Neural progenitor cell (in vitro differentiated cells): Measurements from ENCODE around the gene TAL2. TPM values are rescaled to one million over a fixed set of nuclear protein-coding genes. Genes with fewer than 3 reads are reported as not detected.

Experiments
- DNase-seq: peaks from one replicate; pipeline ENCODE4 v3.0.0-alpha.2; 2016; ENCODE audit warnings: low spot score
- H2AFZ ChIP-seq: fragments of 200-600 bp; sonication (generic); replicated peaks from 2 replicates; pipeline ENCODE4 v1.6.1; 2016; ENCODE audit warnings: antibody characterized with exemption
- H3F3A ChIP-seq: fragments of 200-600 bp; sonication (generic); 2 replicates; pipeline ENCODE4 v1.6.1; 2016; ENCODE audit warnings: antibody characterized with exemption, low read depth
- H3K27ac ChIP-seq: fragments of 200-600 bp; sonication (generic); 2 replicates; pipeline ENCODE4 v1.5.1; 2016; ENCODE audit warnings: mild to moderate bottlenecking
- H3K27me3 ChIP-seq: fragments of 200-600 bp; sonication (generic); 2 replicates; pipeline ENCODE4 v1.6.1; 2016; ENCODE audit warnings: mild to moderate bottlenecking, moderate library complexity
- H3K36me3 ChIP-seq: fragments of 200-600 bp; sonication (generic); 2 replicates; pipeline ENCODE4 v1.5.1; 2016
- H3K4me1 ChIP-seq: fragments of 200-600 bp; sonication (generic); 2 replicates; pipeline ENCODE4 v1.6.1; 2016; ENCODE audit warnings: mixed run types
- H3K4me2 ChIP-seq: fragments of 200-600 bp; sonication (generic); 2 replicates; pipeline ENCODE4 v1.6.1; 2016
- H3K4me3 ChIP-seq: fragments of 200-600 bp; sonication (generic); 2 replicates; pipeline ENCODE4 v1.5.1; 2016
- H3K79me2 ChIP-seq: fragments of 200-600 bp; sonication (generic); 2 replicates; pipeline ENCODE4 v1.6.1; 2016; ENCODE audit warnings: low read depth
- H3K9ac ChIP-seq: fragments of 200-600 bp; sonication (generic); 2 replicates; pipeline ENCODE4 v1.6.1; 2016
- H3K9me3 ChIP-seq: fragments of 200-600 bp; sonication (generic); 2 replicates; pipeline ENCODE4 v1.5.1; 2016; ENCODE audit warnings: low read depth
- H4K20me1 ChIP-seq: fragments of 200-600 bp; sonication (generic); 2 replicates; pipeline ENCODE4 v1.6.1; 2016; ENCODE audit warnings: low read depth
- H3K27ac Mint-ChIP-seq: 3 replicates; pipeline ENCODE4 v1.8.0; 2021; ENCODE audit warnings: mixed read lengths
- H3K27me3 Mint-ChIP-seq: 2 replicates; pipeline ENCODE4 v1.8.0; 2022; ENCODE audit warnings: low read depth, mild to moderate bottlenecking, inconsistent platforms, moderate library complexity, mixed read lengths; ENCODE audit not compliant: insufficient read depth
- H3K36me3 Mint-ChIP-seq: 3 replicates; pipeline ENCODE4 v1.8.0; 2021; ENCODE audit warnings: mixed read lengths
- H3K4me1 Mint-ChIP-seq: 3 replicates; pipeline ENCODE4 v1.8.0; 2021; ENCODE audit warnings: mixed read lengths
- H3K4me3 Mint-ChIP-seq: 3 replicates; pipeline ENCODE4 v1.8.0; 2021; ENCODE audit warnings: mild to moderate bottlenecking, moderate library complexity, mixed read lengths
- H3K9me3 Mint-ChIP-seq: 3 replicates; pipeline ENCODE4 v1.8.0; 2020; ENCODE audit warnings: mixed read lengths
- CTCF ChIP-seq: fragments of 200-600 bp; sonication (generic); IDR thresholded peaks from 2 replicates; pipeline ENCODE4 v1.5.1; 2017; ENCODE audit warnings: antibody characterized with exemption, mild to moderate bottlenecking
- EZH2 ChIP-seq: fragments of 200-600 bp; sonication (generic); IDR thresholded peaks from 2 replicates; pipeline ENCODE4 v1.6.1; 2017; ENCODE audit warnings: antibody characterized with exemption, mild to moderate bottlenecking, moderate library complexity
- EZH2phosphoT487 ChIP-seq: fragments of 200-600 bp; sonication (generic); IDR thresholded peaks from 2 replicates; pipeline ENCODE4 v1.6.1; 2017; ENCODE audit warnings: antibody characterized with exemption
- total RNA-seq: library from RNA; depleted of rRNA; stranded (reverse); fragments of >200 nt; gene quantifications from 2 replicates; pipeline ENCODE4 v1.2.3, GENCODE V29; 2015; ENCODE audit warnings: low replicate concordance

The TAL2 gene
- total RNA-seq, 1 donor from 2014 or later, result not detected

GRCh38 chr9:105686936-105687335 is 24.7 kb downstream of the TAL2 start:
- peaks cover 4% of the 10 kb centered on the region for H3K4me1 Mint-ChIP-seq

GRCh38 chr9:105690742-105691141 is 28.5 kb downstream of the TAL2 start:
- Histone ChIP-seq H3F3A (peaks cover 12% of the 10 kb centered on the region), H3K27ac (no peak overlapping the region), H3K4me1 (peaks cover 16% of the 10 kb centered on the region), H2AFZ (no peak overlapping the region), H3K9ac (no peak overlapping the region), H4K20me1 (peaks cover 8% of the 10 kb centered on the region), H3K79me2 (peaks cover under 1% of the 10 kb centered on the region), H3K9me3 (no peaks in the 10 kb centered on the region), H3K27me3 (peaks cover 82% of the 10 kb centered on the region), H3K36me3 (no peaks in the 10 kb centered on the region), H3K4me2 (no peak overlapping the region), H3K4me3 (no peak overlapping the region)
- no peak overlapping the region for H3K4me3 Mint-ChIP-seq
- peaks cover 4% of the 10 kb centered on the region for H3K9me3 Mint-ChIP-seq
- TF ChIP-seq EZH2, result no peak
- TF ChIP-seq EZH2phosphoT487, result no peak
- TF ChIP-seq CTCF, result peak; percentile 49
- peaks cover 5% of the 10 kb centered on the region for H3K27me3 Mint-ChIP-seq
- peaks cover 15% of the 10 kb centered on the region for H3K4me1 Mint-ChIP-seq
- H3K36me3 Mint-ChIP-seq, result peaks cover 3% of the 10 kb centered on the region
- DNase-seq, result no peak
- H3K27ac Mint-ChIP-seq, result no peak overlapping the region

More at GRCh38 chr9:105686936-105687335, 24.7 kb downstream of the TAL2 start:
- Mint-ChIP-seq H3K9me3 (peaks cover 10% of the 10 kb centered on the region), H3K36me3 (peaks cover 3% of the 10 kb centered on the region), H3K27me3 (peaks cover 5% of the 10 kb centered on the region), H3K4me3 (no peak overlapping the region), H3K27ac (no peak overlapping the region)
- Histone ChIP-seq H3K4me3 (no peak overlapping the region), H3K79me2 (no peaks in the 10 kb centered on the region), H2AFZ (no peak overlapping the region), H3K27me3 (peaks cover 46% of the 10 kb centered on the region), H3K27ac (no peak overlapping the region), H3K4me1 (no peaks in the 10 kb centered on the region), H3K9ac (no peak overlapping the region), H3K36me3 (no peaks in the 10 kb centered on the region), H3F3A (no peaks in the 10 kb centered on the region), H3K4me2 (no peak overlapping the region), H4K20me1 (no peaks in the 10 kb centered on the region), H3K9me3 (no peaks in the 10 kb centered on the region)
- no peak for DNase-seq
- TF ChIP-seq EZH2, result no peak
- TF ChIP-seq CTCF, result no peak
- no peak for TF ChIP-seq EZH2phosphoT487

- peak; percentile 33 for DNase-seq
- H2AFZ ChIP-seq, result peak overlapping the region; percentile 60
- Mint-ChIP-seq H3K36me3 (peaks cover 10% of the 10 kb centered on the region), H3K27ac (no peak overlapping the region), H3K4me1 (peaks cover 24% of the 10 kb centered on the region), H3K9me3 (no peaks in the 10 kb centered on the region), H3K27me3 (no peaks in the 10 kb centered on the region), H3K4me3 (peak overlapping the region; percentile 92)
- H3K9ac ChIP-seq, result no peak overlapping the region
- H3F3A ChIP-seq, result peaks cover 12% of the 10 kb centered on the region
- peaks cover 10% of the 10 kb centered on the region for H4K20me1 ChIP-seq
- no peak for TF ChIP-seq CTCF
- TF ChIP-seq EZH2phosphoT487, result no peak
- no peak for TF ChIP-seq EZH2
- H3K27ac ChIP-seq, result no peak overlapping the region
- no peaks in the 10 kb centered on the region for H3K36me3 ChIP-seq
- peak overlapping the region; percentile 91 for H3K4me2 ChIP-seq
- H3K4me3 ChIP-seq, result peak overlapping the region; percentile 73
- peaks cover 90% of the 10 kb centered on the region for H3K27me3 ChIP-seq
- H3K4me1 ChIP-seq, result peaks cover 19% of the 10 kb centered on the region
- peaks cover 19% of the 10 kb centered on the region for H3K79me2 ChIP-seq
- no peaks in the 10 kb centered on the region for H3K9me3 ChIP-seq
Measured at GRCh38 chr9:105693435-105694189, 31.4 kb downstream of the TAL2 start.
